HPDE6-E6E7 (cell line): ENCODE data around the gene ANKFY1.
A peak's percentile ranks its signal among the peaks of the same experiment; 100 is the strongest.
"Not testable (repeated sequence)": the region's sequence is repeated elsewhere in the genome, so short reads cannot be mapped to it uniquely, and the experiment has no call there.

Source experiments
- DNase-seq: peaks from one replicate; pipeline ENCODE4 v3.0.0; 2011; ENCODE audit warnings: missing footprints; ENCODE audit errors: extremely low spot score

The ANKFY1 gene

GRCh38 chr17:4155980-4156620, 107.7 kb downstream of the ANKFY1 start:
- no peak for DNase-seq

GRCh38 chr17:4154201-4154600, 109.6 kb downstream of the ANKFY1 start:
- DNase-seq: no peak

- DNase-seq: no peak
Measured at GRCh38 chr17:4152471-4152870, 111.3 kb downstream of the ANKFY1 start.

- DNase-seq: no peak
Measured at GRCh38 chr17:4150096-4150495, 113.7 kb downstream of the ANKFY1 start.

GRCh38 chr17:4148611-4149308, 115.0 kb downstream of the ANKFY1 start:
- DNase-seq: no peak

- no peak for DNase-seq
Measured at GRCh38 chr17:4147751-4148310, 115.9 kb downstream of the ANKFY1 start.

- DNase-seq: no peak
Measured at GRCh38 chr17:4146641-4147040, 117.1 kb downstream of the ANKFY1 start.

- no peak for DNase-seq
Measured at GRCh38 chr17:4144422-4144747, 119.4 kb downstream of the ANKFY1 start.

GRCh38 chr17:4143563-4144421, 120.0 kb downstream of the ANKFY1 start:
- DNase-seq: peak; percentile 77

GRCh38 chr17:4142107-4142900, 121.5 kb downstream of the ANKFY1 start:
- no peak for DNase-seq

GRCh38 chr17:4140125-4140524, 123.7 kb downstream of the ANKFY1 start:
- DNase-seq: no peak

- not testable (repeated sequence) for DNase-seq
Measured at GRCh38 chr17:4138906-4139526, 124.8 kb downstream of the ANKFY1 start.

GRCh38 chr17:4136373-4136772, 127.4 kb downstream of the ANKFY1 start:
- DNase-seq: no peak

- DNase-seq: no peak
Measured at GRCh38 chr17:4135489-4135888, 128.3 kb downstream of the ANKFY1 start.

GRCh38 chr17:4134721-4135120, 129.1 kb downstream of the ANKFY1 start:
- DNase-seq: no peak

GRCh38 chr17:4130715-4131114, 133.1 kb downstream of the ANKFY1 start:
- DNase-seq: no peak

GRCh38 chr17:4127555-4127954, 136.2 kb downstream of the ANKFY1 start:
- no peak for DNase-seq

GRCh38 chr17:4125552-4125951, 138.2 kb downstream of the ANKFY1 start:
- DNase-seq: no peak

GRCh38 chr17:4124999-4125398, 138.8 kb downstream of the ANKFY1 start:
- no peak for DNase-seq

- DNase-seq: no peak
Measured at GRCh38 chr17:4120332-4120731, 143.4 kb downstream of the ANKFY1 start.

GRCh38 chr17:4119299-4119698, 144.5 kb downstream of the ANKFY1 start:
- no peak for DNase-seq
